Epithelial cell of esophagus (primary cell): ENCODE measurements around the gene PNRC1.
A peak's percentile ranks its signal among the peaks of the same experiment; 100 is the strongest.

ENCODE experiments used
- DNase-seq: peaks from one replicate; pipeline ENCODE4 v3.0.0; 2010; ENCODE audit warnings: low read depth
- H3K4me3 ChIP-seq: 2 replicates; pipeline ENCODE4 v1.5.1; 2011; ENCODE audit warnings: mild to moderate bottlenecking, low read length, control low read depth
- CTCF ChIP-seq: IDR thresholded peaks from 2 replicates; pipeline ENCODE4 v1.5.1; 2011; ENCODE audit warnings: low read depth, mild to moderate bottlenecking, low read length, control low read depth, inconsistent platforms; ENCODE audit not compliant: insufficient read depth; ENCODE audit errors: missing control alignments

The PNRC1 gene

GRCh38 chr6:89069536-89070163, 10.9 kb upstream of the PNRC1 start:
- no peak for TF ChIP-seq CTCF

GRCh38 chr6:89071036-89071435, 9.5 kb upstream of the PNRC1 start:
- no peak for DNase-seq
- no peak overlapping the region for H3K4me3 ChIP-seq
- no peak for TF ChIP-seq CTCF

More at GRCh38 chr6:89069536-89070163, 10.9 kb upstream of the PNRC1 start:
- no peak overlapping the region for H3K4me3 ChIP-seq
- no peak for DNase-seq

GRCh38 chr6:89073014-89073620, 7.4 kb upstream of the PNRC1 start:
- no peak for TF ChIP-seq CTCF
- no peak overlapping the region for H3K4me3 ChIP-seq
- peak; percentile 27 for DNase-seq

- H3K4me3 ChIP-seq = no peak overlapping the region
- no peak for TF ChIP-seq CTCF
- no peak for DNase-seq
Measured at GRCh38 chr6:89073840-89074239, 6.7 kb upstream of the PNRC1 start.

- no peak for TF ChIP-seq CTCF
- DNase-seq = peak; percentile 57
- peak overlapping the region; percentile 96 for H3K4me3 ChIP-seq
Measured at GRCh38 chr6:89079511-89080234, 878 bp upstream of the PNRC1 start.

- H3K4me3 ChIP-seq = peak overlapping the region; percentile 96
- DNase-seq = peak; percentile 10
- TF ChIP-seq CTCF = no peak
Measured at GRCh38 chr6:89081129-89081422, 525 bp downstream of the PNRC1 start.
